Nephron progenitor cell (in vitro differentiated cells): ENCODE data around the gene ACTR3C.
"Not testable (repeated sequence)": the region's sequence is repeated elsewhere in the genome, so short reads cannot be mapped to it uniquely, and the experiment has no call there.

Experiments used
- DNase-seq: peaks from one replicate; pipeline ENCODE4 v3.0.0; 2021
- H3K27ac Mint-ChIP-seq: 2 replicates; pipeline ENCODE4 v1.8.0; 2021; ENCODE audit warnings: mild to moderate bottlenecking, moderate library complexity, mixed read lengths
- H3K27me3 Mint-ChIP-seq: 2 replicates; pipeline ENCODE4 v1.8.0; 2021; ENCODE audit warnings: mild to moderate bottlenecking, low read depth, mixed read lengths; ENCODE audit not compliant: poor library complexity
- H3K36me3 Mint-ChIP-seq: 2 replicates; pipeline ENCODE4 v1.8.0; 2021; ENCODE audit warnings: low read depth, mixed read lengths
- H3K4me1 Mint-ChIP-seq: 2 replicates; pipeline ENCODE4 v1.8.0; 2021; ENCODE audit warnings: mixed read lengths
- H3K4me3 Mint-ChIP-seq: 2 replicates; pipeline ENCODE4 v1.8.0; 2021; ENCODE audit warnings: mild to moderate bottlenecking, moderate library complexity, mixed read lengths
- H3K9me3 Mint-ChIP-seq: 2 replicates; pipeline ENCODE4 v1.8.0; 2021; ENCODE audit warnings: mild to moderate bottlenecking, moderate library complexity, mixed read lengths
- CTCF ChIP-seq: fragments of 200-600 bp; sonication (generic); IDR thresholded peaks from 2 replicates; pipeline ENCODE4 v1.5.0; 2021; ENCODE audit warnings: antibody characterized with exemption

ACTR3C gene

GRCh38 chr7:150302908-150303310 lies 20.4 kb downstream of the ACTR3C start:
- peaks cover 13% of the 10 kb centered on the region for H3K27me3 Mint-ChIP-seq
- H3K27ac Mint-ChIP-seq, H3K4me3 Mint-ChIP-seq, H3K36me3 Mint-ChIP-seq, H3K4me1 Mint-ChIP-seq, DNase-seq: not testable (repeated sequence)
- H3K9me3 Mint-ChIP-seq, result peaks cover 15% of the 10 kb centered on the region

- not testable (repeated sequence) for H3K4me1 Mint-ChIP-seq, H3K27ac Mint-ChIP-seq, H3K9me3 Mint-ChIP-seq, H3K36me3 Mint-ChIP-seq, DNase-seq, H3K4me3 Mint-ChIP-seq, H3K27me3 Mint-ChIP-seq
Measured at GRCh38 chr7:150297978-150298377, 25.4 kb downstream of the ACTR3C start.

GRCh38 chr7:150296802-150297201 lies 26.5 kb downstream of the ACTR3C start:
- not testable (repeated sequence) for H3K27me3 Mint-ChIP-seq

DNA sequence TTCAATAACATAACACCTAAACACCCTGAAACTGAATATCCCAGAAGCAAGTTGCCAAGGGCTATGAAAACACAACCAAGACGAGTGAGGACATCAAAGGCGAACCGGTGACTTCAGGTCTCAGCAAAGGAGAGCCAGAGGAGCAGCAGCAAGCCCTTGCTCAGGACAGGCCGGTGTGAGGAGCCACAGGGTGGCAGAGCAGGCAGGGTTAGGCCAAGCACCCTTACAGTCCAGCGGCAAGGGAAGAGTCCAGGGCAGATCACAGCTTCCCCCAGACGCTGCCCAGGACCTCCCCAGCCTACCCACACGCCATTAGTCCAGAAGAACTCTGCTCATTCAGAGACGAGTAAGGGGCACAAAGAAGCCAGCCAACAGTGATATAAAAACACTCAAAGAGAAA lies 27.7 kb downstream of the ACTR3C start:
- not testable (repeated sequence) for H3K4me1 Mint-ChIP-seq, H3K36me3 Mint-ChIP-seq, H3K9me3 Mint-ChIP-seq, H3K27me3 Mint-ChIP-seq, DNase-seq, H3K4me3 Mint-ChIP-seq, H3K27ac Mint-ChIP-seq

More at GRCh38 chr7:150296802-150297201, 26.5 kb downstream of the ACTR3C start:
- not testable (repeated sequence) for DNase-seq, H3K4me3 Mint-ChIP-seq, H3K4me1 Mint-ChIP-seq, H3K36me3 Mint-ChIP-seq, H3K27ac Mint-ChIP-seq, H3K9me3 Mint-ChIP-seq

GRCh38 chr7:150295027-150295426 lies 28.3 kb downstream of the ACTR3C start:
- not testable (repeated sequence) for H3K36me3 Mint-ChIP-seq, H3K9me3 Mint-ChIP-seq, H3K27ac Mint-ChIP-seq, DNase-seq, H3K4me3 Mint-ChIP-seq, H3K27me3 Mint-ChIP-seq
- H3K4me1 Mint-ChIP-seq, result peaks cover 12% of the 10 kb centered on the region

- H3K36me3 Mint-ChIP-seq, H3K27me3 Mint-ChIP-seq, H3K9me3 Mint-ChIP-seq, H3K4me3 Mint-ChIP-seq, H3K27ac Mint-ChIP-seq: not testable (repeated sequence)
- peak; percentile 7 for DNase-seq
- H3K4me1 Mint-ChIP-seq, result peaks cover 18% of the 10 kb centered on the region
Measured at GRCh38 chr7:150290317-150290716, 33.0 kb downstream of the ACTR3C start.

- not testable (repeated sequence) for H3K27ac Mint-ChIP-seq, H3K36me3 Mint-ChIP-seq, DNase-seq, H3K27me3 Mint-ChIP-seq, H3K4me3 Mint-ChIP-seq, H3K9me3 Mint-ChIP-seq
- peaks cover 17% of the 10 kb centered on the region for H3K4me1 Mint-ChIP-seq
Measured at GRCh38 chr7:150288816-150289215, 34.5 kb downstream of the ACTR3C start.

DNA sequence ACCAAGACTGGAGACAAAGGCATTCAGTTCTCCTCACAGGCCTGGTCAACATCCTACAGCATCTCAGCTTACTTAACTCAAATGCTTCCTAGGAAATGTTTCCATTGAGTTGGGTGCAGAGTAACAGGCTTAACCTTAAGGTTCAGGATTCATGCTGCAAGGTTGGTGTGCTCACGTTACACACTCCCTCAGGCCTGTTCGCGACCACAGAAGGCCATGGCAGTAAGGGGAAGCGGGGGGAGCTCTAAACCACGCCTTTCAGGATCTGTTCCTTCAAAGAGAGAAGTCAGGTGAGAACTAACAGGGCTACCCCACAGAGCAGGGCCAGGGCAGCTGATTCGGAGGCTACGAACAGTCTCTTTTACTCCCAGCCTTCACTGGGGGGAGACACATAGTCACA lies 35.5 kb downstream of the ACTR3C start:
- not testable (repeated sequence) for H3K36me3 Mint-ChIP-seq, DNase-seq

DNA sequence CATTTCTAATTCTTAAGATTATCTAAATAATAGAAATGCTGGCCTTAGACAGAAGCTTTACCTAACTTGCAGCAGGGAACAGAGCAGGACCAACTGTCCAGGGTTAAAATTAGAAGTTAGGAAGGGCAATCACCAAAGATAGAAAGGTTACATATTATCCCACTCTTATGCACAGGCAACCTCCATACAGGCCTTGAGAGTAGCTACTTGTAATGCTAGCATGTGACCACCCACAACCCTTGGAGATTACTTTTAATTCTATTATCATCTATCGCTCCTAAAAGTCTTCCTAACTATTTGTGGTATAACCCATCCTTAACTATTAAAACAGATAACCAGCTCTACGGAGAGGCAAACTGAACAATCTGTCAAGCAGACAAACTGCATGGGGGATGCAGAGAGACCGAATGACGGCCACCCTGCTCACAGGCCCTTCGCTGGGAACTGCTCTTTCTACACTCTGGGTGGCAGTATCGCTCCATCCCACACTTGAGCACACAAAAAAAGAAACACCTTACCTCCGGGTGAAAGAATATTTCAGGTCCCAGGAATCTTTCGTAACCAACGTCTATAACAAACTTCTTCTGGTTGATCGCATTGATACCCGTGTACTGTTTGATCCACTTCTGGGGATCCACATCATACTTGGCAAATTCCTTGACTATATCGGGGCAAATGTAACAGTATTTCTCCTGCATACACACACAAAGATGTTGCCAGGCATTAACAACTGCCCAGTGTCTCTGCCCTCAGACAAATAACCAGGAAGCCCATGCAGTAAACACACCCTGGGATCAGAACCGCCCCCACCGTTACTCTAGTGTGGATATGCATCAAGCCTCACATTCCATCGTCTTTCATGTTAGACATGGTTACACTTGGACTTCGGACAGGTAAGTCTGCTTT lies 37.2 kb downstream of the ACTR3C start:
- not testable (repeated sequence) for H3K36me3 Mint-ChIP-seq, H3K27me3 Mint-ChIP-seq, H3K27ac Mint-ChIP-seq, H3K4me3 Mint-ChIP-seq, H3K9me3 Mint-ChIP-seq
- peaks cover 17% of the 10 kb centered on the region for H3K4me1 Mint-ChIP-seq
- peak; percentile 82 for TF ChIP-seq CTCF
- peak; percentile 18 for DNase-seq

More for the DNA sequence above, 35.5 kb downstream of the ACTR3C start:
- not testable (repeated sequence) for H3K9me3 Mint-ChIP-seq, H3K27ac Mint-ChIP-seq, H3K4me3 Mint-ChIP-seq, H3K27me3 Mint-ChIP-seq
- H3K4me1 Mint-ChIP-seq, result peaks cover 17% of the 10 kb centered on the region

DNA sequence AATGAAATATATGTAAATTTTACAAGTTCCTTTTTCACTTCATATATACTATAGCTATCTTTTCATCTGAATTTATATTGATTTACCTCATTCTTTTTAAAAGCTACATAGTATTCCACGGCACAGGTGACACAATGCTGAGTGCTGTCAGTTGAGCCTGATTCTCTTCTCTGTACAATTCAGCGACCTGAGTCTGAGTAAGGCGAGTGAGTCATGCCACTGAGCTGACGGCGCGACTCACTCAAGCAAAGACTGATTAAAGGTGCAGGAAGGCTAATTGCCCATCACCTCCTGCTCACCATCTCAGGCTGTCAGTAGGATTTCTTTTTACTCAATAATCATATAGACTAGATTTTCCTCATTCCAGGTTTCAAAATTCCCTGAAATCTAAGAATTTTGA lies 39.7 kb downstream of the ACTR3C start:
- peaks cover 13% of the 10 kb centered on the region for H3K4me1 Mint-ChIP-seq
- not testable (repeated sequence) for H3K4me3 Mint-ChIP-seq, H3K36me3 Mint-ChIP-seq, H3K27ac Mint-ChIP-seq, H3K9me3 Mint-ChIP-seq, H3K27me3 Mint-ChIP-seq, DNase-seq

- not testable (repeated sequence) for H3K9me3 Mint-ChIP-seq, H3K27ac Mint-ChIP-seq, DNase-seq, H3K36me3 Mint-ChIP-seq, H3K27me3 Mint-ChIP-seq, H3K4me3 Mint-ChIP-seq
- H3K4me1 Mint-ChIP-seq, result peaks cover 12% of the 10 kb centered on the region
Measured at GRCh38 chr7:150283111-150283510, 40.2 kb downstream of the ACTR3C start.

GRCh38 chr7:150281681-150282403 lies 41.5 kb downstream of the ACTR3C start:
- not testable (repeated sequence) for DNase-seq, H3K27ac Mint-ChIP-seq, H3K9me3 Mint-ChIP-seq, H3K36me3 Mint-ChIP-seq, H3K4me3 Mint-ChIP-seq
- Mint-ChIP-seq H3K27me3 (peaks cover 14% of the 10 kb centered on the region), H3K4me1 (peaks cover 11% of the 10 kb centered on the region)

GRCh38 chr7:150278383-150278782 lies 45.0 kb downstream of the ACTR3C start:
- not testable (repeated sequence) for H3K36me3 Mint-ChIP-seq

More at GRCh38 chr7:150278383-150278782, 45.0 kb downstream of the ACTR3C start:
- Mint-ChIP-seq H3K4me1 (peaks cover 19% of the 10 kb centered on the region), H3K27me3 (peaks cover 23% of the 10 kb centered on the region)
- H3K27ac Mint-ChIP-seq, DNase-seq, H3K9me3 Mint-ChIP-seq, H3K4me3 Mint-ChIP-seq: not testable (repeated sequence)
